CD4-positive, alpha-beta T cell (primary cell): ENCODE measurements around the gene CPB2. TPM values are rescaled to one million over a fixed set of nuclear protein-coding genes. Genes with fewer than 3 reads are reported as not detected.

Source experiments
- ATAC-seq: fragments of 200-7000 bp; cut with Tn5 transposase; one replicate; pipeline ENCODE4 v1.10.0; 2022; ENCODE audit warnings: mild to moderate bottlenecking; ENCODE audit not compliant: poor library complexity
- CTCF ChIA-PET: fragments of 350-600 bp; sonication (Branson Sonifier 250); formaldehyde crosslinking; loops from one replicate; lab custom pipeline; 2021; ENCODE audit warnings: antibody characterized with exemption, inconsistent platforms; lab: Charles Lee
- POLR2A ChIA-PET: fragments of 350-600 bp; sonication (Branson Sonifier 250); formaldehyde crosslinking; loops from one replicate; lab custom pipeline; 2021; ENCODE audit warnings: antibody characterized with exemption, inconsistent platforms; lab: Charles Lee
- DNase-seq, 14 experiments: peaks; one replicate each; pipeline ENCODE4 v3.0.0-alpha.2; 2013 to 2020; ENCODE audit warnings: mixed read lengths in 2 of 14
- H3K27ac ChIP-seq, 2 donors: one replicate each; pipeline versions ENCODE4 v1.5.1 to v1.7.0; 2013; ENCODE audit warnings: low read length in 2 of 2, low read depth in 1 of 2, mild to moderate bottlenecking in 1 of 2
- H3K27me3 ChIP-seq, 2 experiments: 1 replicate in 1 of 2; 2 replicates in 1 of 2; pipeline versions ENCODE4 v1.6.1 to v1.7.0; 2013; ENCODE audit warnings: low read length in 2 of 2, control low read depth in 1 of 2, mild to moderate bottlenecking in 1 of 2, moderate library complexity in 1 of 2; ENCODE audit not compliant: insufficient read depth in 2 of 2, control insufficient read depth in 1 of 2
- H3K36me3 ChIP-seq: one replicate; pipeline ENCODE4 v1.6.1; 2013; ENCODE audit warnings: low read length, control low read depth; ENCODE audit not compliant: insufficient read depth
- H3K4me1 ChIP-seq: one replicate; pipeline ENCODE4 v1.6.1; 2013; ENCODE audit warnings: low read length, control low read depth; ENCODE audit not compliant: insufficient read depth
- H3K4me3 ChIP-seq: one replicate; pipeline ENCODE4 v1.5.1; 2013; ENCODE audit warnings: mild to moderate bottlenecking, low read length, moderate library complexity
- H3K9me3 ChIP-seq, 2 experiments: 1 replicate in 1 of 2; 2 replicates in 1 of 2; pipeline versions ENCODE4 v1.6.1 to v1.7.0; 2013; ENCODE audit warnings: low read length in 2 of 2, mild to moderate bottlenecking in 2 of 2, control low read depth in 1 of 2, moderate library complexity in 1 of 2; ENCODE audit not compliant: control insufficient read depth in 1 of 2, insufficient read depth in 1 of 2
- H3K27ac Mint-ChIP-seq: one replicate; pipeline ENCODE4 v1.8.0; 2020; ENCODE audit warnings: mixed read lengths
- H3K27me3 Mint-ChIP-seq: one replicate; pipeline ENCODE4 v1.8.0; 2021; ENCODE audit warnings: mixed read lengths
- H3K36me3 Mint-ChIP-seq: one replicate; pipeline ENCODE4 v1.8.0; 2021; ENCODE audit warnings: low read depth, mixed read lengths
- H3K4me1 Mint-ChIP-seq: one replicate; pipeline ENCODE4 v1.8.0; 2021; ENCODE audit warnings: low read depth, mixed read lengths
- H3K4me3 Mint-ChIP-seq: one replicate; pipeline ENCODE4 v1.8.0; 2020; ENCODE audit warnings: mild to moderate bottlenecking, mixed read lengths
- H3K9me3 Mint-ChIP-seq: one replicate; pipeline ENCODE4 v1.8.0; 2020; ENCODE audit warnings: mixed read lengths
- CTCF ChIP-seq: fragments of 200-600 bp; IDR thresholded peaks from one replicate; pipeline ENCODE4 v1.8.0; 2022; ENCODE audit warnings: antibody characterized with exemption, mild to moderate bottlenecking
- intact Hi-C, 2 experiments: fragments of 100-400 bp; cut with DNase I in 1 of 2; cut with micrococcal nuclease in 1 of 2; formaldehyde crosslinking; loops; one replicate each; pipeline versions ENCODE4 v1.15.1 to v1.9.0; 2023 to 2025; cut with DNase I, micrococcal nuclease
- polyA plus RNA-seq, 2 donors: library from polyadenylated mRNA; unstranded; fragments of 120-200 nt; gene quantifications; one replicate each; pipeline ENCODE4 v1.2.1, GENCODE V29; 2013
- total RNA-seq, 174 experiments: library from RNA in 2 of 174; stranded (reverse) in 2 of 174; gene quantifications; one replicate each; pipeline ENCODE4 v1.2.3 and lab custom pipeline; 2021 to 2026

Gene CPB2
- total RNA-seq = not detected
- polyA plus RNA-seq (2013, experiment 1 of 2) = not detected
- polyA plus RNA-seq (2013, experiment 2 of 2) = 0.07 TPM
- 0 to 0.40 (median 0) reads per million in 172 experiments for total RNA-seq (lab: John Stamatoyannopoulos, UW)

GRCh38 chr13:46104868-46105267 is at the start of gene CPB2:
CPB2 (minus strand) TSS chr13:46105033; CDS start chr13:46105009, 24 bp downstream.
- peaks cover 0 to 4% of the 10 kb centered on the region in 2 experiments for H3K27me3 ChIP-seq
- POLR2A ChIA-PET = interaction anchor here (1.1 kb wide), 1 partner anchor 10 kb away, joined by 3 read pairs; no protein-coding TSS in a partner anchor
- no peaks in the 10 kb centered on the region for H3K9me3 Mint-ChIP-seq
- intact Hi-C loops = no loop called here
- DNase-seq (no peak), ATAC-seq (no peak)
- H3K9me3 ChIP-seq = no peaks in the 10 kb centered on the region
- CTCF ChIA-PET = no interaction called here
- no peaks in the 10 kb centered on the region for H3K36me3 ChIP-seq
- no peaks in the 10 kb centered on the region for H3K36me3 Mint-ChIP-seq
- H3K4me3 ChIP-seq = no peak within 1 kb of the TSS
- no peak within 1 kb of the TSS for H3K4me3 Mint-ChIP-seq
- peaks cover 7% of the 10 kb centered on the region for H3K4me1 Mint-ChIP-seq
- H3K27ac ChIP-seq = no peak within 1 kb of the TSS
- no peak for TF ChIP-seq CTCF
- H3K27ac Mint-ChIP-seq = no peak within 1 kb of the TSS
- H3K4me1 ChIP-seq = no peaks in the 10 kb centered on the region
- peaks cover 7% of the 10 kb centered on the region for H3K27me3 Mint-ChIP-seq

DNA sequence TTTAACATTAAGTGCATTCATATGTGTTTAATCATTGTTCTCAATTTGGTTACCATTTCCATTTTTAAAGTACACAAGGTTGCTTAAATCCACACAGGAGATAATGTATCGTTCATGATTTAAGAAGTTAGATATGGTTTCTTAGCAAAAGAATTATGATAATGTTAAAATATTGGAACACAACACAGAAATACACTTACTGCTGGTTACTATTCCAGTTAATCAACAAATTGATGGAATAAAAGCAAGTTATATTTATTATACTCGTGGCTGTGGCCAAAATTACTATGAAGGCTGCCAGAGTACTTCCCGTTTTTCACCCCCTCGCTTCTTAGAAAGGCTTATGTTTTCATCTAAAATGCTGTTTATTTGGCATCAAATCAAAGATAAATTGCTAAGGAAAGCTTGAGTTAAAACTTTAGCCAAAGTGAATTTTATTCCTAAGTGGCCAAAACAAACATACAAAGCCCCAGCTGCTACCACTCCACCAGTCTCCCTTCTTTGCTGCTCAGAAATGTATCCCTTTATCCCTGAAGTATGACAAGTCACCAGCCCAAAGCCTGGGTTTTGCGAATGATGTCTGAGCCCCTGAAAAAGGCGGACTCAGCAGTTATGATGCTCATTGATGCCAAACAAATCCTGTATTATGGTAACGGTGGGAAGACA is 49.4 kb upstream of the CPB2 start:
- no peaks in the 10 kb centered on the region for H3K9me3 Mint-ChIP-seq
- Histone ChIP-seq H3K4me3 (no peak overlapping the region), H3K36me3 (peaks cover 98% of the 10 kb centered on the region), H3K4me1 (peaks cover 2% of the 10 kb centered on the region), H3K27me3 (no peaks in the 10 kb centered on the region), H3K9me3 (no peaks in the 10 kb centered on the region), H3K27ac (no peak overlapping the region)
- H3K4me3 Mint-ChIP-seq = no peak overlapping the region
- CTCF ChIA-PET = interaction anchor here (1.0 to 1.7 kb wide), 2 partner anchors 13 to 28 kb away, joined by 3 to 6 read pairs; no protein-coding TSS in a partner anchor
- H3K27ac Mint-ChIP-seq = peak overlapping the region; percentile 60
- H3K36me3 Mint-ChIP-seq = peaks cover 97% of the 10 kb centered on the region
- DNase-seq (no peak), ATAC-seq (no peak)
- POLR2A ChIA-PET = interaction anchor here (1.2 kb wide), 2 partner anchors 12 to 141 kb away, joined by 3 to 4 read pairs; no protein-coding TSS in a partner anchor
- no peak for TF ChIP-seq CTCF
- H3K4me1 Mint-ChIP-seq = peaks cover 59% of the 10 kb centered on the region
- no peaks in the 10 kb centered on the region for H3K27me3 Mint-ChIP-seq
- intact Hi-C loops = loop anchor here in 1 of 2 experiments (5.0 kb wide), 1 partner anchor 33 kb away; no protein-coding TSS in a partner anchor

GRCh38 chr13:46152627-46153328 is 47.9 kb upstream of the CPB2 start:
- H3K27ac ChIP-seq = peak overlapping the region in 1 of 2 donors; percentile 8

More at GRCh38 chr13:46152627-46153328, 47.9 kb upstream of the CPB2 start:
- Mint-ChIP-seq H3K9me3 (no peaks in the 10 kb centered on the region), H3K4me3 (no peak overlapping the region), H3K27ac (peak overlapping the region; percentile 60), H3K27me3 (no peaks in the 10 kb centered on the region), H3K36me3 (peaks cover 94% of the 10 kb centered on the region), H3K4me1 (peaks cover 52% of the 10 kb centered on the region)
- Histone ChIP-seq H3K27me3 (no peaks in the 10 kb centered on the region), H3K4me1 (peaks cover 2% of the 10 kb centered on the region), H3K9me3 (no peaks in the 10 kb centered on the region), H3K36me3 (peaks cover 98% of the 10 kb centered on the region), H3K4me3 (no peak overlapping the region)
- ATAC-seq (no peak), DNase-seq (no peak)
- intact Hi-C loops = loop anchor here in 1 of 2 experiments (5.0 kb wide), 1 partner anchor 35 kb away; no protein-coding TSS in a partner anchor
- ChIA-PET CTCF (interaction anchor here (1.1 kb wide), 1 partner anchor 8 kb away, joined by 3 read pairs; no protein-coding TSS in a partner anchor), POLR2A (interaction anchor here (2.0 kb wide), 1 partner anchor 10 kb away, joined by 5 read pairs; no protein-coding TSS in a partner anchor)
- TF ChIP-seq CTCF = no peak
